Rectal smooth muscle tissue (tissue), 1 donor: Measurements from ENCODE around the gene TKTL1.
"Not testable (repeated sequence)": the region's sequence is repeated elsewhere in the genome, so short reads cannot be mapped to it uniquely, and the experiment has no call there.

ENCODE experiments used
- H3K27ac ChIP-seq: one replicate; pipeline ENCODE4 v1.7.0; 2013; ENCODE audit warnings: low read depth, low read length, inconsistent platforms
- H3K27me3 ChIP-seq: one replicate; pipeline ENCODE4 v1.7.0; 2013; ENCODE audit warnings: low read length; ENCODE audit not compliant: control insufficient read depth, insufficient read depth
- H3K36me3 ChIP-seq: one replicate; pipeline ENCODE4 v1.7.0; 2013; ENCODE audit warnings: low read length; ENCODE audit not compliant: control insufficient read depth, insufficient read depth
- H3K4me1 ChIP-seq: one replicate; pipeline ENCODE4 v1.7.0; 2013; ENCODE audit warnings: low read length; ENCODE audit not compliant: control insufficient read depth, insufficient read depth
- H3K4me3 ChIP-seq: one replicate; pipeline ENCODE4 v1.7.0; 2013; ENCODE audit warnings: low read length
- H3K9ac ChIP-seq: one replicate; pipeline ENCODE4 v1.7.0; 2013; ENCODE audit warnings: low read length

The TKTL1 gene

DNA sequence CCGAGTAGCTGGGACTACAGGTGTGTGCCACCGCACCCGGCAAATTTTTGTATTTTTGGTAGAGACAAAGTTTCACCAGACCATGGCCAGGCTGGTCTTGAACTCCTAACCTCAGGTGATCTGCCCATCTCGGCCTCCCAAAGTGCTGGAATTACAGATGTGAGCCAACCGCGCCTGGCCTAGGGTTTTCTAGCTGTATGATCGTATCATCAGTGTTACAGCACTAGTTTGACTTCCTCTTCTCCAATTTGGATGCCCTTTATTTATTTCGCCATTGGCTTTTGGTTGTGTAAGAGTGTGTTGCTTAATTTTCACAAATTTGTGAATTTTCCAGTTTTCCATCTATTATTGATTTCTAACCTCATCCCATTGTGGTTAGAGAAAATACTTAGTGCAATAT is 5.2 kb downstream of the TKTL1 start:
- Histone ChIP-seq H3K27me3 (no peaks in the 10 kb centered on the region), H3K4me1 (no peaks in the 10 kb centered on the region), H3K36me3 (no peaks in the 10 kb centered on the region), H3K27ac (no peak overlapping the region), H3K9ac (no peak overlapping the region), H3K4me3 (no peak overlapping the region)

DNA sequence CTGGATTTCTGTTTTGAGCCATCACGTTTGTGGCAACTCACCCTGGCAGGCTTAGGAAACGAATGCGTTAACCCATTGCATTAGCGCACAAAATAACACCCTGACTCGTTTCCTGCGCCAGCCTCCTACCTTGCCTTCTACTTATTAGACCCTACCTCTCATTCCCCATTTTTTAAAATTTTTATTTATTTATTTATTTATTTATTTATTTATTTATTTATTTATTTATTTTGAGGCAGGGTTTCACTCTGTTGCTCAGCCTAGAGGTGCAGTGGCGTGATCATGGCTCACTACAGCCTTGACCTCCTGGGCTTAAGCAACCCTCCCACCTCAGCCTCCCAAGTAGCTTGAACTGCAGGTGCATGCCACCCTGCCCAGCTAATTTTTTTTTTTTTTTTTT is 7.4 kb downstream of the TKTL1 start:
- not testable (repeated sequence) for H3K27me3 ChIP-seq, H3K36me3 ChIP-seq

GRCh38 chrX:154303476-154303875 is 7.9 kb downstream of the TKTL1 start:
- H3K4me3 ChIP-seq, result no peak overlapping the region
- peaks cover 5% of the 10 kb centered on the region for H3K27me3 ChIP-seq
- no peaks in the 10 kb centered on the region for H3K36me3 ChIP-seq
- H3K27ac ChIP-seq, result no peak overlapping the region
- H3K9ac ChIP-seq, result no peak overlapping the region
- H3K4me1 ChIP-seq, result no peaks in the 10 kb centered on the region

More for the DNA sequence above, 7.4 kb downstream of the TKTL1 start:
- H3K4me1 ChIP-seq, H3K4me3 ChIP-seq, H3K9ac ChIP-seq, H3K27ac ChIP-seq: not testable (repeated sequence)

GRCh38 chrX:154304846-154305245 is 9.3 kb downstream of the TKTL1 start:
- H3K4me3 ChIP-seq, result no peak overlapping the region
- no peak overlapping the region for H3K9ac ChIP-seq
- no peaks in the 10 kb centered on the region for H3K4me1 ChIP-seq
- no peak overlapping the region for H3K27ac ChIP-seq
- no peaks in the 10 kb centered on the region for H3K36me3 ChIP-seq
- H3K27me3 ChIP-seq, result peaks cover 5% of the 10 kb centered on the region

DNA sequence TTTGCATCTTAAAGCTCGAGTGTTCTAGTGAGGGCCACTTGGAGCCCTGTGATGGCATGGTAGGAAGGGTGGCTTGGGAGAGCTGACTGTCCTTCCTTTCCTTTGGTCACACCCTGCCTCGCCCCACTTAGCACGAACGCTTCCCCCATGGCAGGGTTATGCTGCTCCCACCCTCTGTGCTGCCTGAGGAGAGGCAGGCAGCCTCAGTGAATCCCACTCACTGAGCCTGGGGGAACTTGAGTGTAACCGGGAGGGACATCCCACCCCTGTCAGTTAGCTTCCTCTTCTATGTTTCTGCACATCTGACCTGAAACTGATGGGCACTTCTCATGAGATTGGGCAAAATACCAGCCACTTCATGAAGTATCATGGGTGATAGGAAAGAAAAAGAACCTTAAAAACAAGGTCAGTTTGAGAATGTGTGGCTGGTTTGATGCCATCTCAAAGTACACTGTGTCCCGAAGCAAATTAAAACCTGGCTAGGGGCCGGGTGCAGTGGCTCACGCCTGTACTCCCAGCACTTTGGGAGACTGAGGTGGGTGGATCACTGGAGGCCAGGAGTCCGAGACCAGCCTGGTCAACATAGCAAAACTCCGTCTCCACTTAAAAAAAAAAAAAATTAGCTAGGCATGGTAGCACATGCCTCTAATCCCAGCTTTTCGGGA is 10.1 kb downstream of the TKTL1 start:
- Histone ChIP-seq H3K9ac (no peak overlapping the region), H3K4me3 (no peak overlapping the region), H3K36me3 (no peaks in the 10 kb centered on the region), H3K27me3 (peaks cover 5% of the 10 kb centered on the region), H3K4me1 (no peaks in the 10 kb centered on the region), H3K27ac (no peak overlapping the region)

DNA sequence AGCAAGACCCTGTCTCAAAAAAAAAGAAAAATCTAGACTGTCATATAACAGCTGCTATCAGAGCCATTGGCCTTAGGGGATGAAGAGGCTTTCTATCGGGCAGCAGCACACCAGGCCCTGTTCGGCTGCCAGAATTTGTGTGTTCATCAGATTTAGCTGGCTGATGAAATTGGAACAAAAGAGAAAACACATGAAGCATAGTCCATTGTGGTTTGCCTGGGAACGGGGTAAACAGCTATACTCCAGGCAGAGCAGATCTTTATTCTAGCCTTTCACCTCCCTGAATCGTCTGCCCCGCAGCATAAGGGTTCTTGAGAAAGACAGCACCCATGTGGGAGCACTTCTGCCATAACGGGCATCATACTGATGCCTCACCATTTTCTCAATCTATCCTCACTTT is 11.6 kb downstream of the TKTL1 start:
- Histone ChIP-seq H3K4me1 (no peaks in the 10 kb centered on the region), H3K9ac (no peak overlapping the region), H3K36me3 (no peaks in the 10 kb centered on the region), H3K4me3 (no peak overlapping the region), H3K27ac (no peak overlapping the region), H3K27me3 (peaks cover 5% of the 10 kb centered on the region)

- Histone ChIP-seq H3K9ac (no peak overlapping the region), H3K27me3 (peaks cover 5% of the 10 kb centered on the region), H3K4me1 (no peaks in the 10 kb centered on the region), H3K36me3 (no peaks in the 10 kb centered on the region), H3K4me3 (no peak overlapping the region), H3K27ac (no peak overlapping the region)
These were observed 12.7 kb downstream of the TKTL1 start for GRCh38 chrX:154308108-154308946.

DNA sequence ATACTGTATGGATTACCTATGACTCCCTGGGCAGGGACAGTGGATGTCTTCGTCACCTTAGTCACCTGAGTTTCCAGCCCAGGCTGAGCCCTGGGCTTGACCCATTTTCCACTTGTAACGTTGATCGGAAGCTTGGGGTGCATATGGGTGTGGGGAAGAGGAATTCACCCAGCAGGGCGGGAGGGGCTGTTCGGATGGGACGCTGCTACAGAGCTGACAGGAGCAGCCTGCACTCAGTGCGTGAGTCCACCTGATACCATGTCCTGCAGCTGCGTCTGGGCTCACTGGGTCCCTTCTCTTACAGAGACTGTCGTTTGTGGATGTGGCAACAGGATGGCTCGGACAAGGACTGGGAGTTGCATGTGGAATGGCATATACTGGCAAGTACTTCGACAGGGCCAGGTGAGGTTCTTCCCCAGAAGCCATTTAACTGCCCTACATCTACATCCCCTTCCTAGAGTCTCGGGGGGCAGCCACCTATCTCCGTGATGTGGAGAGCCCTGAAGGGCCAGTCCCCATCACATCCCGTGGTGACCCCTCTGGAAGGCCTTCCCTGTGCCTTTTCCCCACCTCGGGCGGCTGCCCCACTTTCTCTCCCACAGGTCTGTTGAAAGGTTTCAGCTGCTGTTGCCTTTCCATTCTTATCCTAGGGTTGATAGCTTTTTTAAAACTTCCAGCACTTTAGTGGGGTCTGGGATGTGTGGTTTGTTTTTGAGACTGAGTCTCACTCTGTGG is 13.6 kb downstream of the TKTL1 start:
- Histone ChIP-seq H3K4me1 (no peaks in the 10 kb centered on the region), H3K27me3 (peaks cover 5% of the 10 kb centered on the region), H3K36me3 (no peaks in the 10 kb centered on the region), H3K27ac (no peak overlapping the region), H3K9ac (no peak overlapping the region), H3K4me3 (no peak overlapping the region)

DNA sequence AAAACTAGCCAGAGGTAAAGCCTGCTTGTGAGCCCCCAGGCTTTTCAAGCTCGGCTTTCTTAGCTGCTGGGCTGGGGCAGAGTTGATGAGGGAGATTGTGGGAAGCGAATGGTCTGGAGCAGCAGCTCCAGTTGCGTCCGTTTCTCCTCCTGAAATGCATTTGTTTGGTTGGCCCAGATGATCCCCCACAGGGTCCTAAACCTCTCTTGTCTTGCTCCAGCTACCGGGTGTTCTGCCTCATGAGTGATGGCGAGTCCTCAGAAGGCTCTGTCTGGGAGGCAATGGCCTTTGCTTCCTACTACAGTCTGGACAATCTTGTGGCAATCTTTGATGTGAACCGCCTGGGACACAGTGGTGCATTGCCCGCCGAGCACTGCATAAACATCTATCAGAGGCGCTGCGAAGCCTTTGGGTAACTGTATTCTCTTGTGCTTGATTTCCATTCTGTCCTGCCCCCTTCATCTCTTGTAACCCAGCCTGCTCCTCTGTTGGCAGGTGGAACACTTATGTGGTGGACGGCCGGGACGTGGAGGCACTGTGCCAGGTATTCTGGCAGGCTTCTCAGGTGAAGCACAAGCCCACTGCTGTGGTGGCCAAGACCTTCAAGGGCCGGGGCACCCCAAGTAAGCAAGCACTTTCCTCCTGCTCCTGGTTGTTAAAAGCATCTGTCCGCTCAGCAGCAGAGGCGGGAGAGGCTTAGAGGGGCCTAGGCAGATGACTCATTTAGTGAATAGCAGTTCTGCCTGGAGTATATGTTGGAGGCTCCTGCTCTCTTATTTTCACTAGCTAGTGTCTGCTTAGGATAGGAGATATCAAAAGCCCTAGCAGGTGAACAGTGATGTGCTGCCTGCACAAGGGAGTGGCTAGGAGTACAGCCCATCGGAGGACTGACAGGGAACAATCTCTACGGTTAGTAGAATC is 15.3 kb downstream of the TKTL1 start:
- Histone ChIP-seq H3K27me3 (peaks cover 5% of the 10 kb centered on the region), H3K9ac (no peak overlapping the region), H3K4me3 (no peak overlapping the region), H3K36me3 (no peaks in the 10 kb centered on the region), H3K27ac (no peak overlapping the region), H3K4me1 (no peaks in the 10 kb centered on the region)

DNA sequence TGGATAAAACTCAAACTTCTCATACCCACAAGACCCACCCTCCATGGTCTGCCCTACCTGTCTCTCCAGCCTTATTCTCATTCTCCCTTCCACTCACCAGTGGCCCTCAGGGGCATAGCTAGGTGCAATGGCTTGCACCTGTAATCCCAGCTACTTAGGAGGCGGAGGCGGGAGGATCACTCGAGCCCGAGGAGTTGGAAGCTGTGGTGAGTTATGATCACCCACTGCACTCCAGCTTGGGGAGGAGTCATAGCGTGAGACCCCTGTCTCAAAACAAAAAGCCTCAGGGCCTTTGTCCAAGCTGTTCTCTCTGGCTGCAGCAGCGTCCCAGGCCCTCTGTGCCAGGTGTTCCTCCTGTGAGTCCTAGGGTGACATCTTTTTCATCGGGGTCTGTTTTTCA is 16.5 kb downstream of the TKTL1 start:
- no peak overlapping the region for H3K4me3 ChIP-seq
- H3K27me3 ChIP-seq, result peaks cover 5% of the 10 kb centered on the region
- no peaks in the 10 kb centered on the region for H3K36me3 ChIP-seq
- no peaks in the 10 kb centered on the region for H3K4me1 ChIP-seq
- H3K27ac ChIP-seq, result no peak overlapping the region
- H3K9ac ChIP-seq, result no peak overlapping the region

DNA sequence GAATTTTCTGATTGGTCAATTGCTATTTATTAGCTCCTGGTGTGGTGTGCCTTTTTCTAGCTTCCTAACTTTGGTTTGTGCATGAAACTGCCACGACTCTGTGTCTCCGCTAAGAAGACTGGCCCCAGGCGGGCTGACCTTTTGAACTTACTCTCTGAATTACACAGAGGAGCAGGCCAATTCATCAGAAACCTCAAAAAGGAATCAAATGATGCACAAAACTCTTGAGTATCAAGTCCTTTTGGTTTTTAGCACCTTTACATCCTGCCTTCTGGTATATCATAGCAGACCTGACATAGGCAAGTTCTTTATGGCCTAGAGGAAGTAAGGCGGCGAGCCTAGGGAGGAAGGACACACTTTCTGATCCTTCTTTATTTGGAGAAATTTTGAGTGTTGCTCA is 17.6 kb downstream of the TKTL1 start:
- Histone ChIP-seq H3K27me3 (peaks cover 2% of the 10 kb centered on the region), H3K27ac (no peak overlapping the region), H3K9ac (no peak overlapping the region), H3K36me3 (no peaks in the 10 kb centered on the region), H3K4me1 (no peaks in the 10 kb centered on the region), H3K4me3 (no peak overlapping the region)

GRCh38 chrX:154315416-154315815 is 19.8 kb downstream of the TKTL1 start:
- Histone ChIP-seq H3K27ac (no peak overlapping the region), H3K27me3 (no peaks in the 10 kb centered on the region), H3K9ac (no peak overlapping the region)

More at GRCh38 chrX:154315416-154315815, 19.8 kb downstream of the TKTL1 start:
- H3K36me3 ChIP-seq, result no peaks in the 10 kb centered on the region
- H3K4me1 ChIP-seq, result no peaks in the 10 kb centered on the region
- no peak overlapping the region for H3K4me3 ChIP-seq
